Measurements from ENCODE around the gene RAB3B.

Gene RAB3B

DNA sequence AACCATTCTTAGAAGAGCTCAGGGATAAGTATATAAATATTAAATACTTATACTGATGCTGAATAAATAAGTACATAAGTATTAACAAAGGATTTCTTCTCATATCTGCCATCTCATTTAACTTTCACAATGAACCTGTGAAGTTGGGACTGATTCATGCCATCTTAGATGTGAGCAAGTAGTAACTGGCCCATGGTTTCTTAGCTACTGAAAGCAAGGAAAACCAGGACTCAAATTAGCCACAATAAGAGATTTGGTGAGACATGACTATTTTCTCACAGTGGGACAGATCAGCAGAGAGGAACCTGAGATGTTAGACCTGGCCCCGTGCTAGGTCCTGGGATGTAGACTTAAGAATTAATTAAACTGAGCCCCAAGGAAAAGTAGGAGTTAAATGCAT, 8.2 kb upstream of the RAB3B start:
- H4K20me1 ChIP-seq (ENCODE audit: insufficient read depth), result no peaks in the 10 kb centered on the region
- H2AFZ ChIP-seq (ENCODE audit: low read depth), result no peak overlapping the region
- no peak overlapping the region for H3K4me3 ChIP-seq (IDR thresholded peaks at IDR 0.05; ENCODE audit: insufficient read depth, low read depth, low read length)
- H3K4me2 ChIP-seq, result no peak overlapping the region
- no peak overlapping the region for H3K27ac ChIP-seq
- no peaks in the 10 kb centered on the region for H3K36me3 ChIP-seq (ENCODE audit: insufficient read depth)
- peaks cover 4% of the 10 kb centered on the region for H3K4me1 ChIP-seq (ENCODE audit: low read depth, poor library complexity, severe bottlenecking)
- no peaks in the 10 kb centered on the region for H3K27me3 ChIP-seq (ENCODE audit: insufficient read depth, low read depth)
- no peaks in the 10 kb centered on the region for H3K79me2 ChIP-seq (ENCODE audit: insufficient read depth, low read depth)
- no peak for TF ChIP-seq CTCF (conservative IDR thresholded peaks at IDR 0.05; ENCODE audit: low read depth, low read length)
- no peak overlapping the region for H3K9ac ChIP-seq

DNA sequence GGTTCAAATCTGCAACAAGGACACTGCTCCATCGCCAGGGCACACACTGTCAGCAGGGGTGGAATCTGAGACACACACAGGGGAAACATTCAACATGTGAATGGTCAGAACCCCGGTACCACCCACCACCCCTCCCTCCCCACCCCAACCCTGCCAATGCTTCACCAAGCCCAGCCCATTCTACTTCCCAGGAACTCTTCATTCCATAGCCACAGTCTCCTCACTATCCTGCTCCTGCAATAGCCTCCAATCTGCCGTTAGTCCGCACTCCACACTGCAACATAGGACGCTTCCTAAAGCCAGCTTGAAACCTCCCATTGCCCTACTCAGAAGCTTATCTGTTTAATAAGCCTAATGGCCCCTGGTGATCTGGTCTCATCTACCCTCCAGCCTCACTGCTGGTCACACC, 7.5 kb upstream of the RAB3B start:
- H3K4me1 ChIP-seq (ENCODE audit: low read depth, poor library complexity, severe bottlenecking), result peaks cover 4% of the 10 kb centered on the region
- H3K4me3 ChIP-seq (IDR thresholded peaks at IDR 0.05; ENCODE audit: insufficient read depth, low read depth, low read length), result no peak overlapping the region
- no peaks in the 10 kb centered on the region for H4K20me1 ChIP-seq (ENCODE audit: insufficient read depth)
- no peaks in the 10 kb centered on the region; the same call in 1 of the 2 replicates for H3K27me3 ChIP-seq (ENCODE audit: insufficient read depth, low read depth)
- H3K79me2 ChIP-seq (ENCODE audit: insufficient read depth, low read depth), result no peaks in the 10 kb centered on the region
- H3K36me3 ChIP-seq (ENCODE audit: insufficient read depth), result no peaks in the 10 kb centered on the region
- H2AFZ ChIP-seq (ENCODE audit: low read depth), result no peak overlapping the region
- no peak overlapping the region for H3K27ac ChIP-seq
- no peak for TF ChIP-seq CTCF (conservative IDR thresholded peaks at IDR 0.05; ENCODE audit: low read depth, low read length)
- no peak overlapping the region for H3K4me2 ChIP-seq
- H3K9ac ChIP-seq, result no peak overlapping the region

DNA sequence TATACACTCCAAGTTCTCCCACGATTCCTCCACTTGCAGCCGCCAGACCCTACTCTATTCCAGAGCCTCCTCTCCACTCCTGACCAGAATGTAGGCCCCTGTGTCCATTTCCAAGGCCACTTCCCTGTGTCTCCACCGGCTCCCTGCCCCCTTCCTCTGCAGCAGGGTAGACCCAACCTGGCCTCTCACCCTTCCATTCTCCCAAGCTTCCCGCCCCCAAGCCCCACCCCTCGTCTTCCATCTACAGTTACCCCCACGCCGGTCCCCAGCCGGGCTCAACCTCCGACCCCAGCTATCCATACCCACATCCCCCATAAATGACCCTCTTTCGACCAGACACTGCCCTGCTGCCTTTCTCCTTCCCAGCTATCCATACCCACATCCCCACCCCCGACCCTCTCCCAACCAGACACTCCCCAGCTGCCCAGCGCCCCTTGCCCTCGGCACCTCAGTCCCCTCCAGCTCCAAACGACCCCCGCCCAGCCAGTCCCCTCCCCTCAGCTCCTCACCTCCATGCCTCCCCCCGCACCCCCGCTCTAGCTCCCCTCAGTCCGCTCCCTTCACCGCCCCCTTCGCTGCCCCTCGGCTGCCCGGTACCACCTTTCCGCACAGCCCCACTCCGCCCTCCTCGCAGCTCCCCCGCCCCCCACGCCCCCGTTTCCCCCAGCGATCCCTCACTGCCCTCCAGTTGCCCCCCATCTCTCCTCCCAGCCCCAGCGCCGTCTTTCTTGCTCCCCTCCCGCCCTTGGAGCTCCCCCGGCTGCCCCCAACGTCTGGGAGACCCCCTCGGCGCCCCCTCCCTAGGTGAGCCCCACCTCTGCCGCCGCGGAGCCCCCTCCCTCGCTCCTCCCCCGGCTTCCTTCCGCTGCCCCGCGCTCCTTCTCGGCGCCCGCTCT, 670 bp downstream of the RAB3B start:
- H3K27me3 ChIP-seq (ENCODE audit: insufficient read depth, low read depth), result peaks cover 15% of the 10 kb centered on the region; the same call in 1 of the 2 replicates
- no peak overlapping the region for H3K27ac ChIP-seq
- no peaks in the 10 kb centered on the region for H3K36me3 ChIP-seq (ENCODE audit: insufficient read depth)
- H3K4me1 ChIP-seq (ENCODE audit: low read depth, poor library complexity, severe bottlenecking), result peaks cover 6% of the 10 kb centered on the region
- no peak for TF ChIP-seq CTCF (conservative IDR thresholded peaks at IDR 0.05; ENCODE audit: low read depth, low read length)
- H2AFZ ChIP-seq (ENCODE audit: low read depth), result peak overlapping the region; percentile 75
- H3K4me3 ChIP-seq (IDR thresholded peaks at IDR 0.05; ENCODE audit: insufficient read depth, low read depth, low read length), result no peak overlapping the region
- H3K4me2 ChIP-seq, result peak overlapping the region; percentile 52
- H3K79me2 ChIP-seq (ENCODE audit: insufficient read depth, low read depth), result no peaks in the 10 kb centered on the region
- no peak overlapping the region; the same call in 1 of the 2 replicates for H3K9ac ChIP-seq
- H4K20me1 ChIP-seq (ENCODE audit: insufficient read depth), result no peaks in the 10 kb centered on the region

GRCh38 chr1:51988254-51988653, 2.2 kb downstream of the RAB3B start:
- H3K4me2 ChIP-seq, result no peak overlapping the region
- no peaks in the 10 kb centered on the region for H3K79me2 ChIP-seq (ENCODE audit: insufficient read depth, low read depth)
- H3K36me3 ChIP-seq (ENCODE audit: insufficient read depth), result no peaks in the 10 kb centered on the region
- no peak for TF ChIP-seq CTCF (conservative IDR thresholded peaks at IDR 0.05; ENCODE audit: low read depth, low read length)
- H3K27me3 ChIP-seq (ENCODE audit: insufficient read depth, low read depth), result peaks cover 15% of the 10 kb centered on the region; the same call in 1 of the 2 replicates
- no peak overlapping the region for H3K9ac ChIP-seq
- H3K27ac ChIP-seq, result no peak overlapping the region
- peaks cover 6% of the 10 kb centered on the region for H3K4me1 ChIP-seq (ENCODE audit: low read depth, poor library complexity, severe bottlenecking)
- H2AFZ ChIP-seq (ENCODE audit: low read depth), result no peak overlapping the region
- no peak overlapping the region for H3K4me3 ChIP-seq (IDR thresholded peaks at IDR 0.05; ENCODE audit: insufficient read depth, low read depth, low read length)
- H4K20me1 ChIP-seq (ENCODE audit: insufficient read depth), result no peaks in the 10 kb centered on the region

Data from KMS-11 (cell line).